NCI-H1105 (cell line): Measurements from ENCODE around the gene C19orf38.

Experiments
- DNase-seq: peaks from one replicate; lab custom pipeline; 2025; lab: John Stamatoyannopoulos, UW

The C19orf38 gene

GRCh38 chr19:10848230-10848856 lies at the start of gene C19orf38:
Gene C19orf38 (plus strand): TSS chr19:10848415. CDS start chr19:10848509, 94 bp downstream.
- no peak for DNase-seq

GRCh38 chr19:10800488-10800887 lies 47.7 kb upstream of the C19orf38 start:
- DNase-seq, result no peak

GRCh38 chr19:10802479-10802878 lies 45.7 kb upstream of the C19orf38 start:
- DNase-seq, result no peak

- no peak for DNase-seq
Observed at GRCh38 chr19:10803252-10803651, 45.0 kb upstream of the C19orf38 start.

GRCh38 chr19:10805065-10805757 lies 43.0 kb upstream of the C19orf38 start:
- no peak for DNase-seq

GRCh38 chr19:10805758-10806247 lies 42.4 kb upstream of the C19orf38 start:
- DNase-seq, result no peak

- no peak for DNase-seq
Observed at GRCh38 chr19:10808937-10809649, 39.1 kb upstream of the C19orf38 start.

- no peak for DNase-seq
Observed at GRCh38 chr19:10809651-10810285, 38.4 kb upstream of the C19orf38 start.

- DNase-seq, result no peak
Observed at GRCh38 chr19:10811391-10812111, 36.7 kb upstream of the C19orf38 start.

- DNase-seq, result no peak
Observed at GRCh38 chr19:10812196-10812595, 36.0 kb upstream of the C19orf38 start.

GRCh38 chr19:10812902-10813404 lies 35.3 kb upstream of the C19orf38 start:
- DNase-seq, result no peak

- DNase-seq, result no peak
Observed at GRCh38 chr19:10815007-10815536, 33.1 kb upstream of the C19orf38 start.

- no peak for DNase-seq
Observed at GRCh38 chr19:10815969-10816644, 32.1 kb upstream of the C19orf38 start.

GRCh38 chr19:10816691-10817090 lies 31.5 kb upstream of the C19orf38 start:
- DNase-seq, result no peak

- DNase-seq, result no peak
Observed at GRCh38 chr19:10817291-10818038, 30.8 kb upstream of the C19orf38 start.

GRCh38 chr19:10818301-10819123 lies 29.7 kb upstream of the C19orf38 start:
- no peak for DNase-seq

GRCh38 chr19:10819124-10820060 lies 28.8 kb upstream of the C19orf38 start:
- no peak for DNase-seq

- DNase-seq, result no peak
Observed at GRCh38 chr19:10820173-10820572, 28.0 kb upstream of the C19orf38 start.
